Measurements from ENCODE around the gene CHCHD3. TPM values are rescaled to one million over a fixed set of nuclear protein-coding genes. Genes with fewer than 3 reads are reported as not detected.

CHCHD3 gene
- total RNA-seq, 1 experiment from 2014 or later, result 114 TPM

DNA sequence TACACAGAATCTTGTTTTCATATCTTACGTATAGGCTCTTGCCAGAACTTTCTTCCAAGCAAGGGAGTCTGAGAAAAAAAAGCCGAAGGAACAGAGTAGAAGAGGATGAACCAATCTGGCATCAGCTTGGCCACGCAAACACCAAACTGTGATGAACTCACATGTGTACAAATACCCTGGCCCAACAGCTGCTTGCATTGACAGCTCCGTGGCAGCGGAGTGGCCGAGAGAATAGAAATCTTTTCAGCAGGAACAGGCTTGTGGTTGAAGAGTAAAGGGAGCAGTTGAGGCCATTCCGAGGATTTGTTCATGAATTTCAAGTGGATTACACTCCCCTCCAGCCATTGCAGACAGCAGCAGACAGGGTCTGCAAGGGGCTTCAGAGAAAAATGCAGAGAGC lies 331.8 kb downstream of the CHCHD3 start (continued):
- TF ChIP-seq CREB1 (CRISPR knock-in tag; IDR thresholded peaks at IDR 0.05), result no peak
- TF ChIP-seq, protein P1, sequence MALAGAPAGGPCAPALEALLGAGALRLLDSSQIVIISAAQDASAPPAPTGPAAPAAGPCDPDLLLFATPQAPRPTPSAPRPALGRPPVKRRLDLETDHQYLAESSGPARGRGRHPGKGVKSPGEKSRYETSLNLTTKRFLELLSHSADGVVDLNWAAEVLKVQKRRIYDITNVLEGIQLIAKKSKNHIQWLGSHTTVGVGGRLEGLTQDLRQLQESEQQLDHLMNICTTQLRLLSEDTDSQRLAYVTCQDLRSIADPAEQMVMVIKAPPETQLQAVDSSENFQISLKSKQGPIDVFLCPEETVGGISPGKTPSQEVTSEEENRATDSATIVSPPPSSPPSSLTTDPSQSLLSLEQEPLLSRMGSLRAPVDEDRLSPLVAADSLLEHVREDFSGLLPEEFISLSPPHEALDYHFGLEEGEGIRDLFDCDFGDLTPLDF (CRISPR knock-in tag; IDR thresholded peaks at IDR 0.05), result no peak
- TF ChIP-seq TEAD1 (CRISPR knock-in tag; IDR thresholded peaks at IDR 0.05), result no peak
- TF ChIP-seq ZNF138 (CRISPR knock-in tag; conservative IDR thresholded peaks at IDR 0.05), result no peak
- TF ChIP-seq, protein P2, sequence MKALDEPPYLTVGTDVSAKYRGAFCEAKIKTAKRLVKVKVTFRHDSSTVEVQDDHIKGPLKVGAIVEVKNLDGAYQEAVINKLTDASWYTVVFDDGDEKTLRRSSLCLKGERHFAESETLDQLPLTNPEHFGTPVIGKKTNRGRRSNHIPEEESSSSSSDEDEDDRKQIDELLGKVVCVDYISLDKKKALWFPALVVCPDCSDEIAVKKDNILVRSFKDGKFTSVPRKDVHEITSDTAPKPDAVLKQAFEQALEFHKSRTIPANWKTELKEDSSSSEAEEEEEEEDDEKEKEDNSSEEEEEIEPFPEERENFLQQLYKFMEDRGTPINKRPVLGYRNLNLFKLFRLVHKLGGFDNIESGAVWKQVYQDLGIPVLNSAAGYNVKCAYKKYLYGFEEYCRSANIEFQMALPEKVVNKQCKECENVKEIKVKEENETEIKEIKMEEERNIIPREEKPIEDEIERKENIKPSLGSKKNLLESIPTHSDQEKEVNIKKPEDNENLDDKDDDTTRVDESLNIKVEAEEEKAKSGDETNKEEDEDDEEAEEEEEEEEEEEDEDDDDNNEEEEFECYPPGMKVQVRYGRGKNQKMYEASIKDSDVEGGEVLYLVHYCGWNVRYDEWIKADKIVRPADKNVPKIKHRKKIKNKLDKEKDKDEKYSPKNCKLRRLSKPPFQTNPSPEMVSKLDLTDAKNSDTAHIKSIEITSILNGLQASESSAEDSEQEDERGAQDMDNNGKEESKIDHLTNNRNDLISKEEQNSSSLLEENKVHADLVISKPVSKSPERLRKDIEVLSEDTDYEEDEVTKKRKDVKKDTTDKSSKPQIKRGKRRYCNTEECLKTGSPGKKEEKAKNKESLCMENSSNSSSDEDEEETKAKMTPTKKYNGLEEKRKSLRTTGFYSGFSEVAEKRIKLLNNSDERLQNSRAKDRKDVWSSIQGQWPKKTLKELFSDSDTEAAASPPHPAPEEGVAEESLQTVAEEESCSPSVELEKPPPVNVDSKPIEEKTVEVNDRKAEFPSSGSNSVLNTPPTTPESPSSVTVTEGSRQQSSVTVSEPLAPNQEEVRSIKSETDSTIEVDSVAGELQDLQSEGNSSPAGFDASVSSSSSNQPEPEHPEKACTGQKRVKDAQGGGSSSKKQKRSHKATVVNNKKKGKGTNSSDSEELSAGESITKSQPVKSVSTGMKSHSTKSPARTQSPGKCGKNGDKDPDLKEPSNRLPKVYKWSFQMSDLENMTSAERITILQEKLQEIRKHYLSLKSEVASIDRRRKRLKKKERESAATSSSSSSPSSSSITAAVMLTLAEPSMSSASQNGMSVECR (CRISPR knock-in tag; IDR thresholded peaks at IDR 0.05; ENCODE audit: borderline replicate concordance), result no peak
- TF ChIP-seq NR3C1 (CRISPR knock-in tag; conservative IDR thresholded peaks at IDR 0.05; ENCODE audit: low read depth), result no peak
- TF ChIP-seq HMGA2 (CRISPR knock-in tag; IDR thresholded peaks at IDR 0.05), result no peak
- no peak for TF ChIP-seq TP53 (CRISPR knock-in tag; IDR thresholded peaks at IDR 0.05)
- TF ChIP-seq ZNF671 (CRISPR knock-in tag; IDR thresholded peaks at IDR 0.05), result no peak

DNA sequence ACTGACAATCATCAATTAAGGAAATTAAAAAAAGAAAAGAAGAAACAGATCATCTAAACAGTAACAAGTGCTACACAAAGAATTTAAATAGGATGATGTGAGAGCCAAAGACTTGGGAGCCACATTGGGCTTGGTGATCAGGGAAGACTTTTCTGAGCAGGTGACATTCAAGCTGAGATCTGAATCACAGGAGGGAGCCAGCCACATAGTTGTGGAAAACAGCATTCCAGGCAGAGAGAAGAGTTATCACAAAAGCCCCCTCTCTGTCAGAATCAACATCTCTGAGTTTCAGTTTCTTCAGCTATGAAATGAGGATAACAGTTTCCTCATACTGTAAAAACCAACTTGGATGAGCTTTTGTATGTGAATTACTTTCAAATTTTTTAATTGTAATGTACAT lies 336.4 kb downstream of the CHCHD3 start:
- CTCF ChIA-PET, result interaction anchor here (0.6 to 1.1 kb wide), 3 partner anchors 35 to 323 kb away, joined by 3 read pairs; no protein-coding TSS in a partner anchor
- ATAC-seq (peak; percentile 71), DNase-seq (ENCODE audit: low spot score) (no peak)
- Mint-ChIP-seq H3K4me3 (no peak overlapping the region), H3K9me3 (peaks cover 24% of the 10 kb centered on the region), H3K27ac (peak overlapping the region; percentile 6; the same call in 1 of the 2 replicates), H3K4me1 (peaks cover 11% of the 10 kb centered on the region), H3K36me3 (peaks cover 13% of the 10 kb centered on the region), H3K27me3 (ENCODE audit: low read depth) (no peaks in the 10 kb centered on the region)
- TF ChIP-seq, protein P3, sequence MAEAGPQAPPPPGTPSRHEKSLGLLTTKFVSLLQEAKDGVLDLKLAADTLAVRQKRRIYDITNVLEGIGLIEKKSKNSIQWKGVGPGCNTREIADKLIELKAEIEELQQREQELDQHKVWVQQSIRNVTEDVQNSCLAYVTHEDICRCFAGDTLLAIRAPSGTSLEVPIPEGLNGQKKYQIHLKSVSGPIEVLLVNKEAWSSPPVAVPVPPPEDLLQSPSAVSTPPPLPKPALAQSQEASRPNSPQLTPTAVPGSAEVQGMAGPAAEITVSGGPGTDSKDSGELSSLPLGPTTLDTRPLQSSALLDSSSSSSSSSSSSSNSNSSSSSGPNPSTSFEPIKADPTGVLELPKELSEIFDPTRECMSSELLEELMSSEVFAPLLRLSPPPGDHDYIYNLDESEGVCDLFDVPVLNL (CRISPR knock-in tag; IDR thresholded peaks at IDR 0.05; ENCODE audit: borderline replicate concordance, low read depth), result no peak
- TF ChIP-seq IRF2 (CRISPR knock-in tag; IDR thresholded peaks at IDR 0.05; ENCODE audit: borderline replicate concordance, low read depth) (no peak), NFATC4 (CRISPR knock-in tag; IDR thresholded peaks at IDR 0.05) (no peak), SP1 (CRISPR knock-in tag; conservative IDR thresholded peaks at IDR 0.05) (no peak), ETV6 (CRISPR knock-in tag; IDR thresholded peaks at IDR 0.05) (no peak), ZNF138 (CRISPR knock-in tag; conservative IDR thresholded peaks at IDR 0.05) (no peak), PRRX2 (CRISPR knock-in tag; IDR thresholded peaks at IDR 0.05) (no peak), FOXP1 (CRISPR knock-in tag; IDR thresholded peaks at IDR 0.05; ENCODE audit: borderline replicate concordance) (no peak), CBFB (CRISPR knock-in tag; IDR thresholded peaks at IDR 0.05; ENCODE audit: low read depth) (no peak)
- TF ChIP-seq, protein P4, sequence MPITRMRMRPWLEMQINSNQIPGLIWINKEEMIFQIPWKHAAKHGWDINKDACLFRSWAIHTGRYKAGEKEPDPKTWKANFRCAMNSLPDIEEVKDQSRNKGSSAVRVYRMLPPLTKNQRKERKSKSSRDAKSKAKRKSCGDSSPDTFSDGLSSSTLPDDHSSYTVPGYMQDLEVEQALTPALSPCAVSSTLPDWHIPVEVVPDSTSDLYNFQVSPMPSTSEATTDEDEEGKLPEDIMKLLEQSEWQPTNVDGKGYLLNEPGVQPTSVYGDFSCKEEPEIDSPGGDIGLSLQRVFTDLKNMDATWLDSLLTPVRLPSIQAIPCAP (CRISPR knock-in tag; IDR thresholded peaks at IDR 0.05), result no peak
- TF ChIP-seq, protein P5, sequence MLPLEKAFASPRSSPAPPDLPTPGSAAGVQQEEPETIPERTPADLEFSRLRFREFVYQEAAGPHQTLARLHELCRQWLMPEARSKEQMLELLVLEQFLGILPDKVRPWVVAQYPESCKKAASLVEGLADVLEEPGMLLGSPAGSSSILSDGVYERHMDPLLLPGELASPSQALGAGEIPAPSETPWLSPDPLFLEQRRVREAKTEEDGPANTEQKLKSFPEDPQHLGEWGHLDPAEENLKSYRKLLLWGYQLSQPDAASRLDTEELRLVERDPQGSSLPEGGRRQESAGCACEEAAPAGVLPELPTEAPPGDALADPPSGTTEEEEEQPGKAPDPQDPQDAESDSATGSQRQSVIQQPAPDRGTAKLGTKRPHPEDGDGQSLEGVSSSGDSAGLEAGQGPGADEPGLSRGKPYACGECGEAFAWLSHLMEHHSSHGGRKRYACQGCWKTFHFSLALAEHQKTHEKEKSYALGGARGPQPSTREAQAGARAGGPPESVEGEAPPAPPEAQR (CRISPR knock-in tag; IDR thresholded peaks at IDR 0.05), result no peak
- TF ChIP-seq, protein P6, sequence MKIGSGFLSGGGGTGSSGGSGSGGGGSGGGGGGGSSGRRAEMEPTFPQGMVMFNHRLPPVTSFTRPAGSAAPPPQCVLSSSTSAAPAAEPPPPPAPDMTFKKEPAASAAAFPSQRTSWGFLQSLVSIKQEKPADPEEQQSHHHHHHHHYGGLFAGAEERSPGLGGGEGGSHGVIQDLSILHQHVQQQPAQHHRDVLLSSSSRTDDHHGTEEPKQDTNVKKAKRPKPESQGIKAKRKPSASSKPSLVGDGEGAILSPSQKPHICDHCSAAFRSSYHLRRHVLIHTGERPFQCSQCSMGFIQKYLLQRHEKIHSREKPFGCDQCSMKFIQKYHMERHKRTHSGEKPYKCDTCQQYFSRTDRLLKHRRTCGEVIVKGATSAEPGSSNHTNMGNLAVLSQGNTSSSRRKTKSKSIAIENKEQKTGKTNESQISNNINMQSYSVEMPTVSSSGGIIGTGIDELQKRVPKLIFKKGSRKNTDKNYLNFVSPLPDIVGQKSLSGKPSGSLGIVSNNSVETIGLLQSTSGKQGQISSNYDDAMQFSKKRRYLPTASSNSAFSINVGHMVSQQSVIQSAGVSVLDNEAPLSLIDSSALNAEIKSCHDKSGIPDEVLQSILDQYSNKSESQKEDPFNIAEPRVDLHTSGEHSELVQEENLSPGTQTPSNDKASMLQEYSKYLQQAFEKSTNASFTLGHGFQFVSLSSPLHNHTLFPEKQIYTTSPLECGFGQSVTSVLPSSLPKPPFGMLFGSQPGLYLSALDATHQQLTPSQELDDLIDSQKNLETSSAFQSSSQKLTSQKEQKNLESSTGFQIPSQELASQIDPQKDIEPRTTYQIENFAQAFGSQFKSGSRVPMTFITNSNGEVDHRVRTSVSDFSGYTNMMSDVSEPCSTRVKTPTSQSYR (CRISPR knock-in tag; IDR thresholded peaks at IDR 0.05), result no peak
- POLR2A ChIA-PET, result no interaction called here

All from WTC11 (cell line).